Stimulated activated CD8-positive, alpha-beta memory T cell treated with anti-CD3 and anti-CD28 coated beads, Interleukin-15, amount 100 ng/mL, for 1 hour (primary cell): ENCODE data around the gene CENPU.
"Not testable (repeated sequence)": the region's sequence is repeated elsewhere in the genome, so short reads cannot be mapped to it uniquely, and the experiment has no call there.

Experiments
- DNase-seq: peaks from one replicate; pipeline ENCODE4 v3.0.0-alpha.2; 2020; ENCODE audit warnings: low read depth

The CENPU gene

GRCh38 chr4:184664445-184665210 lies 69.3 kb downstream of the CENPU start:
- DNase-seq, result no peak

DNA sequence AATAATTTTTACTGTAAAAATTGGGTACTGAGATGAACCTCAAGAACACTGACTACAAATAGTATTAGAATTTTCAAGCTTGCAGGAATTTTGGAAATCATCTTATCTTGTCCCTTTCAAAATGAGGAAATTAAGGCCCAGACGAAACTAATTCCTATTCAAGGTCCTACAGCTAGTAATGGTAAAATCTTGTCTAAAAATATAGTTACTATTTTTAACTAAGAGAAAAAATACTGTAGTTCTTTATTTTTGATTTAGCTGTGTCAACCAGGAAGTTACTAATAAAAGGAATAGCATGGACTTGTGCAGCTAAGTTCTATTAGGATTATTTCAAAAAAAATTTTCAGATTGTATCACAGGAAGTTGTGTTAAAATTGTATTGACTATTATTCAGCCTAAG lies 71.7 kb downstream of the CENPU start:
- no peak for DNase-seq

DNA sequence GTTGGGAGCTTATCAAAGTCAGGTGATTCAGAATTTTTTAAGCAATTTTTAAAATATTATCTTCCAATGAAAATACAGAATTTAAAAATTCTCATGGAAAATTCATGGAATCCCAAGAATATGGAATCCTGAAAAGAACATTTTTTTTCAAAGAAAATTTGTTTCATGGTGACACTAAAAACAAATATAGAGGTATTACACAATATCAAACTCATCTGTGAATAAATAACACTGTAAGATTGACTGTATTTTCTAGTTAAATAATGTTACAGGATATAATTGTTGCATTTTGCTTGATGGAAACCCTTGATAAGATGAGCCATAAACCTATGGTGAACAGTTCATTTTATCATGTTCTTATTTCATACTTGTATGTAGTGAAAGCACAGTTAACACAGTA lies 72.9 kb downstream of the CENPU start:
- no peak for DNase-seq

GRCh38 chr4:184657820-184658219 lies 76.1 kb downstream of the CENPU start:
- DNase-seq, result not testable (repeated sequence)

GRCh38 chr4:184657144-184657543 lies 76.8 kb downstream of the CENPU start:
- no peak for DNase-seq

DNA sequence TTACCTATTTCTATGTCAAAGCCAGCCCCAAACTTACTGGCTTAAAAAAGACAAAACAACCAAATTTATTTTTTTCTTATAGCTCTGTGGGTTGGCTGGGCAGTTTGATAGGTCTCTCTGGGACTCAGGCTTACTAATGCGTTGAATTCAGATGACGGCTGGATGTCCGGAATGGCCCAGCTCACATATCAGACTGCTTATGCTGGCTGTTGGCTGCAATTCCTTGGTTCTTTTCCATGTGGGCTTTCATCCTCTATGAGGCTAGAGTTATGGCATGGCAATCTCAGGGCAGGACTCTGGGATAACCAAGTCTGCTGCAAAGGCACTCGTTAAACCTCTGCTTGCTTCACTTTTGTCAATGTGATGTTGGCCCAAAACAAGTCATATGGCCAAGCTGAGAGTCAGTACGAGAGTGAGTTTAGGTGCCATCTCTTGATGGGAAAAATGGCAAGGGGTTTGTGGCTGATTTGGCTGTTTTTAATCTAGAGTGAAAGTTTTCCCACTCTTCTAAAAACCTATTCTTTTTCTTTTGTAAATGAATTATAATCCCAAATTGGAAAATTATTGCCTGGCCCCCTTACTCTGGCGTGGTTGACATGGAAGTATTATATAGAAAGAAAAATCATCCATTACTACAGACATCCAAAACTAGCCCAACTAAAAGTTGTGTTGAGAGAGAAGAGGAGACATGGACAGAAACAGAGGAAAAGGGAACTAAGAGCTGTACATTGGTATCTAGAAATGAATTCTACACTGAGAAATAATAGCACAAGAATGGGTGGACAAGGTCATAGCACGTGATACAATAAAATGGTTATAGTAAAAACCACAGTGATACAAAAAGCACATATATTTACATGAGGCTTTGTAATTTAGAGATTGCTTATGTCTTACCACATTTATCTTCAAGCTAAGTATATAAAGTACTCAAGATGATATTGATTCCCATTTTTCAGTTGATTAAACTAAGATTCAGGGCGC lies 77.7 kb downstream of the CENPU start:
- no peak for DNase-seq

GRCh38 chr4:184653650-184654049 lies 80.2 kb downstream of the CENPU start:
- DNase-seq, result no peak

DNA sequence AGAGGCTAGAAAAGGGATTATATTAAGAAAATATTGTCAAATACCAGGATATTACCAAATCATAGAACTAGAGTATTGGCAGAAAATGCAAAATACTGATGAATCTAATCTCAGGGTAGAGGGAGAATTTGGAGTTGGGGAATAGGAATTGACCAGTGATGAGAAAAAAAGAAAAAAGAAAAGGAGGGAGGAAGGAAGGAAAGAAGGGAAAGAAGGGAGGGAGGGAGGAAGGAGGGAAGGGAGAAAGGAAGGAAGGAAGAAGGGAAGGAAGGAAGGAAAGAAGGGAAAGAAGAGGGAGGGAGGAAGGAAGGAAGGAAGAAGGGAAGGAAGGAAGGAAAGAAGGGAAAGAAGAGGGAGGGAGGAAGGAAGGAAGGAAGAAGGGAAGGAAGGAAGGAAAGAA lies 81.2 kb downstream of the CENPU start:
- not testable (repeated sequence) for DNase-seq

- DNase-seq, result no peak
Observed at GRCh38 chr4:184651899-184652298, 82.0 kb downstream of the CENPU start.

GRCh38 chr4:184649971-184650855 lies 83.7 kb downstream of the CENPU start:
- no peak for DNase-seq

- DNase-seq, result peak; percentile 88
Observed at GRCh38 chr4:184649026-184649970, 84.6 kb downstream of the CENPU start, which contains the start of the genes CASP3 and PRIMPOL. Gene CASP3, minus strand, starts transcription at chr4:184649447. Its CDS starts 10,994 bp downstream, at chr4:184638453. Gene PRIMPOL, plus strand, starts transcription at chr4:184649738. Its CDS starts 7,403 bp downstream, at chr4:184657141.

DNA sequence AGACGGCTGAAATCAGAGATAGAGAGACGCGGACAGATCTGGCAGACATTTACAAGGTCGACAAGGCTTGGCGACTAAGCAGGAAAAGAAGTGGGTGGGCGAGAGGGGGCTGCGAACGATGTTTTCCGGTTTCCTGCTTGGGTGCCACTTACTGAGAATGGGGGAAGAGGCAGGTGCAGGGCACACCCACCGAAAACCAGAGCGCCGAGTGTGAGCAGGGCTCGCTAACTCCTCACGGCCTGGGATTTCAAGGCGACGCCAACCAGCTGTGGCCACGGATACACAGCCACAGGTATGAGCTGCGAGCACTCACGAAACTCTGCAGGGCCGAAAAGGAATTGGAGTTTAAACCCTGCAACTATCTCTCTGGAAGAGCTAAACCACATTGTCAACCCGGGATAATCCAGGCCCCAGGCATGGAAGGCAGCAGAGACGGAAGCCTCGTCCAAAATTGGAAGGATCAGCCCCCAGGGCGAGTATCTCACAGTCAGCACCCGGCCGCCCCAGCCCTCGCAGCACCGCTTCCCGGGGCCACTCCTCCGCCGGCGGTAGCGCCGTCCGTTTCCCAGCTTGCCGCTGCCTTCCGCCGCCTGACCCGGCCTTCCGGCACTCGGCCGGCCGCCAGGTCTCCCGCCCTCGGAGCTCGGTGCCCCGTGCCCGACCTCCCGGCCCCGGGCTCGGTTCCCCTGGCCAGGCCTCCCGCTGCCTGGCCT lies 85.4 kb downstream of the CENPU start:
- no peak for DNase-seq

- no peak for DNase-seq
Observed at GRCh38 chr4:184648054-184648312, 85.9 kb downstream of the CENPU start.

DNA sequence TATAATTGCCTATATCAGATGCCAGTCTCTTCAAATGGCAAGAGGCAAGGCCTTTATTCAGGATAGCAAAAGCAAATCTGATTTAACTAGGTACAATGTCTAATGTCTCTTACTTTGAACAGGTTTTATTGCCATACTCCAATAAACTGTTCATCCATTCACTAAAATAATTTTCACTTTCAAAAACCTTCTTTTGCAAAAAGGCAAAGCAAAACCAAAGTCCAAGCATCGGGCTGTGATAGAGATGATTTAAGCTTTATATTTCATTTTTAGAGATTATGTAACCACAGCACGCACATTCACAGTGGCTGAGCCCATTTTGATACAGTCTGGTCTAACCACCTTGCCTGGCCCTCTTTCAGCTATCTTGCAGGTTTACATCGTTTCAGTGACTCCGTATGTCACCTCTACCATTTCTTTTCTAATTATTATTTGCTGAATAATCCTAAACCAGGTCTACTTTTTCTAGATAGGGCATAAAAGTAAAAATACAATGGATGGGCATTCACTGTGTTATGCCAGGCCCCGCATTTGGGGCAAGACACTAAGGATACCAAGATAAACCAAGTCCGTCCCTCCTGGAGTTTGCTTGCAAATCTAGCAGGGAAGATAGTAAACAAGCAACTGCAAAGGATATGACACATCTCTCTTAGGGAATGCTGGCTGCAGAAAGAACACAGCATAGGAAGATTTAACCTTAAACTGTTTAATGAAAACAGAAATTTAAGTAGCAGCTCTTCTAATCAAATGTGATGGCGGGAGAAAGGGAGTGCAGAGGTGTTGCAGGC lies 86.4 kb downstream of the CENPU start:
- DNase-seq, result no peak

DNA sequence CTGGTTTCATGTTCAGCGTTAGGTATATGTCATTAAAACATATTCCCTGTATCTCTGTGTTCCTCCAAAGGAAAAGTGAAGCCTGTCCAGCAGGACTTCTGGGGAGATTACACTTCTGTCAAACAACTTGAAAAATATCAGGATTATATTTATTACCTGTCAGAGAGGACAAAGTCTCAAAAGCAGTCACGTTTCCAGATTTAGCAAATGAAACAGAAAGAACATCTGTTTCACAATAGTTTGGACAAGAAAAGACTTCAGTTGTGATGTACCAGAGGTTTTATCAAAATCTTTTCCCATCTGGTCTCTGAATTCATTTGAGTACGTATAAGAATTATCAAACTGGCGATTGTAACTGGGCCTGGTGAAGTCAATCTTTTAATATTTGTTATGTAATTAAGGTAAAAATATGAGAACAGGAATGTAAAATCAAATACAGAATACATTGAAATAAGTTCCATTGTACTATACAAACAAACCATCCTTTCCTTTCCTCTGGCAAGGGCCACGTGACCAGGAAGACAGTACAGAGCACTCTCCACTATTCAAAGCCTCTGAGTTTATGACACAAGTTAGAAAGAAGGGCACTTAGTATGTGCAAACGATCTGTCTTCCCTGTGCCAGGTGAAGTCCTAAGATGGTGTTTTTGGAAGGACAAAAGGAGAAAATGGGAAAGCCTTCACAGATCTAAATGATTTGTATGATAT lies 87.8 kb downstream of the CENPU start:
- no peak for DNase-seq

GRCh38 chr4:184644553-184645307 lies 89.2 kb downstream of the CENPU start:
- DNase-seq, result no peak
